Ecto neural progenitor cell (in vitro differentiated cells): ENCODE measurements around the gene SH3D19.
"Not testable (repeated sequence)": the region's sequence is repeated elsewhere in the genome, so short reads cannot be mapped to it uniquely, and the experiment has no call there.

Source experiments
- DNase-seq: peaks from one replicate; pipeline ENCODE4 v3.0.0-alpha.2; 2018; ENCODE audit warnings: low spot score

The SH3D19 gene

GRCh38 chr4:151148261-151148660 lies 177.1 kb downstream of the SH3D19 start:
- DNase-seq: no peak

- DNase-seq: no peak
Observed at GRCh38 chr4:151147000-151147399, 178.4 kb downstream of the SH3D19 start.

GRCh38 chr4:151144329-151145072 lies 180.9 kb downstream of the SH3D19 start:
- DNase-seq: no peak

- DNase-seq: no peak
Observed at GRCh38 chr4:151143811-151144210, 181.6 kb downstream of the SH3D19 start.

- no peak for DNase-seq
Observed at GRCh38 chr4:151143162-151143561, 182.2 kb downstream of the SH3D19 start.

GRCh38 chr4:151142758-151143157 lies 182.6 kb downstream of the SH3D19 start:
- DNase-seq: no peak

GRCh38 chr4:151139814-151140213 lies 185.6 kb downstream of the SH3D19 start:
- DNase-seq: no peak

GRCh38 chr4:151136048-151136447 lies 189.4 kb downstream of the SH3D19 start:
- DNase-seq: not testable (repeated sequence)

GRCh38 chr4:151133311-151133710 lies 192.1 kb downstream of the SH3D19 start:
- no peak for DNase-seq

- no peak for DNase-seq
Observed at GRCh38 chr4:151129796-151130195, 195.6 kb downstream of the SH3D19 start.

GRCh38 chr4:151117371-151117962 lies 207.9 kb downstream of the SH3D19 start:
- peak; percentile 56 for DNase-seq

GRCh38 chr4:151114986-151115385 lies 210.4 kb downstream of the SH3D19 start:
- no peak for DNase-seq

- DNase-seq: no peak
Observed at GRCh38 chr4:151114338-151114737, 211.1 kb downstream of the SH3D19 start.

GRCh38 chr4:151110236-151110635 lies 215.2 kb downstream of the SH3D19 start:
- DNase-seq: no peak

GRCh38 chr4:151107063-151107462 lies 218.3 kb downstream of the SH3D19 start:
- DNase-seq: no peak

GRCh38 chr4:151105454-151106032 lies 219.9 kb downstream of the SH3D19 start:
- no peak for DNase-seq

- no peak for DNase-seq
Observed at GRCh38 chr4:151104621-151105020, 220.8 kb downstream of the SH3D19 start.

GRCh38 chr4:151103758-151104157 lies 221.6 kb downstream of the SH3D19 start:
- DNase-seq: no peak

GRCh38 chr4:151100531-151100930 lies 224.9 kb downstream of the SH3D19 start:
- DNase-seq: no peak

GRCh38 chr4:151099976-151100417 lies 225.4 kb downstream of the SH3D19 start:
- DNase-seq: no peak

- peak; percentile 96 for DNase-seq
Observed at GRCh38 chr4:151099229-151099975, 226.0 kb downstream of the SH3D19 start, which contains the start of gene RPS3A. Gene RPS3A, plus strand, starts transcription at chr4:151099628. Its CDS starts 25 bp downstream, at chr4:151099653.

GRCh38 chr4:151098979-151099228 lies 226.5 kb downstream of the SH3D19 start:
- DNase-seq: no peak

GRCh38 chr4:151097759-151098158 lies 227.6 kb downstream of the SH3D19 start:
- no peak for DNase-seq
